ENCODE results near the gene MUC5AC.

GRCh38 chr11:1153951-1154493, 3.7 kb upstream of the MUC5AC start:
- TF ChIP-seq POLR2A (IDR thresholded peaks at IDR 0.05; ENCODE audit: low read depth), result no peak
- no peak for TF ChIP-seq EP300 (IDR thresholded peaks at IDR 0.05)
- no peak for TF ChIP-seq CTCF (IDR thresholded peaks at IDR 0.05)
- no peak for TF ChIP-seq POLR2AphosphoS5 (IDR thresholded peaks at IDR 0.05)
